CD14-positive monocyte (primary cell): ENCODE results near the gene ERGIC1. TPM values are rescaled to one million over a fixed set of nuclear protein-coding genes. Genes with fewer than 3 reads are reported as not detected.
A peak's percentile ranks its signal among the peaks of the same experiment; 100 is the strongest.

Source experiments
- DNase-seq, 3 donors: peaks; one replicate each; pipeline ENCODE4 v3.0.0-alpha.2; 2011 to 2022
- H2AFZ ChIP-seq: 2 replicates; pipeline ENCODE4 v1.6.0; 2012; ENCODE audit warnings: mild to moderate bottlenecking, low read depth, low read length, inconsistent platforms; ENCODE audit not compliant: insufficient read depth, poor library complexity, severe bottlenecking
- H3K27ac ChIP-seq, 2 donors: 1 replicate in 1 of 2; 2 replicates in 1 of 2; pipeline ENCODE4 v1.5.1; 2012 to 2013; ENCODE audit warnings: low read length in 2 of 2, control low read depth in 1 of 2, inconsistent platforms in 1 of 2, low read depth in 1 of 2, mild to moderate bottlenecking in 1 of 2
- H3K27me3 ChIP-seq, 2 donors: one replicate each; pipeline versions ENCODE4 v1.6.0 to v1.6.1; 2011 to 2013; ENCODE audit warnings: low read length in 2 of 2; ENCODE audit not compliant: control insufficient read depth in 2 of 2, insufficient read depth in 2 of 2
- H3K36me3 ChIP-seq, 2 donors: replicated peaks in 1 of 2; 1 replicate in 1 of 2; 2 replicates in 1 of 2; pipeline versions ENCODE4 v1.5.1 to v1.6.1; 2012 to 2013; ENCODE audit warnings: low read length in 2 of 2, control low read depth in 1 of 2, inconsistent platforms in 1 of 2, mild to moderate bottlenecking in 1 of 2; ENCODE audit not compliant: insufficient read depth in 2 of 2, control insufficient read depth in 1 of 2
- H3K4me1 ChIP-seq, 2 donors: 1 replicate in 1 of 2; 2 replicates in 1 of 2; pipeline versions ENCODE4 v1.5.1 to v1.6.1; 2012 to 2013; ENCODE audit warnings: low read length in 2 of 2, control low read depth in 1 of 2, inconsistent platforms in 1 of 2, mild to moderate bottlenecking in 1 of 2, moderate library complexity in 1 of 2; ENCODE audit not compliant: insufficient read depth in 2 of 2, control insufficient read depth in 1 of 2
- H3K4me2 ChIP-seq: replicated peaks from 2 replicates; pipeline ENCODE3; 2012; ENCODE audit warnings: low read length, moderate library complexity, mild to moderate bottlenecking; ENCODE audit not compliant: poor library complexity, severe bottlenecking; ENCODE audit errors: extremely low read depth
- H3K4me3 ChIP-seq, 3 experiments: fragments of 200-600 bp in 1 of 3; sonication (generic) in 1 of 3; replicated peaks in 1 of 3; 1 replicate in 2 of 3; 2 replicates in 1 of 3; pipeline ENCODE4 v1.5.1; 2011 to 2013; ENCODE audit warnings: low read length in 3 of 3, mild to moderate bottlenecking in 3 of 3, control low read depth in 2 of 3, low read depth in 2 of 3, inconsistent platforms in 1 of 3, moderate library complexity in 1 of 3
- H3K79me2 ChIP-seq: 2 replicates; pipeline ENCODE4 v1.6.0; 2012; ENCODE audit warnings: mild to moderate bottlenecking, control low read depth, inconsistent platforms, low read length, moderate library complexity; ENCODE audit not compliant: insufficient read depth
- H3K9ac ChIP-seq: 2 replicates; pipeline ENCODE4 v1.6.0; 2017; ENCODE audit warnings: low read length, mild to moderate bottlenecking; ENCODE audit not compliant: insufficient read depth, poor library complexity, severe bottlenecking
- H3K9me3 ChIP-seq, 2 donors: replicated peaks in 1 of 2; 1 replicate in 1 of 2; 2 replicates in 1 of 2; pipeline versions ENCODE4 v1.5.1 to v1.6.1; 2012 to 2013; ENCODE audit warnings: low read length in 2 of 2, control low read depth in 1 of 2; ENCODE audit not compliant: control insufficient read depth in 1 of 2, insufficient read depth in 1 of 2
- H4K20me1 ChIP-seq: 2 replicates; pipeline ENCODE4 v1.6.0; 2012; ENCODE audit warnings: mild to moderate bottlenecking, low read length, control low read depth, moderate library complexity; ENCODE audit not compliant: insufficient read depth
- H3K27ac Mint-ChIP-seq, 7 donors: one replicate each; pipeline ENCODE4 v1.8.0; 2020; ENCODE audit warnings: mild to moderate bottlenecking in 7 of 7, mixed read lengths in 7 of 7, moderate library complexity in 6 of 7, inconsistent platforms in 2 of 7
- H3K27me3 Mint-ChIP-seq, 3 donors: one replicate each; pipeline ENCODE4 v1.8.0; 2021 to 2022; ENCODE audit warnings: low read depth in 3 of 3, mild to moderate bottlenecking in 3 of 3, mixed read lengths in 3 of 3, moderate library complexity in 3 of 3, inconsistent platforms in 1 of 3
- H3K36me3 Mint-ChIP-seq, 2 donors: one replicate each; pipeline ENCODE4 v1.8.0; 2020; ENCODE audit warnings: mixed read lengths in 2 of 2, inconsistent platforms in 1 of 2, mild to moderate bottlenecking in 1 of 2
- H3K4me1 Mint-ChIP-seq: one replicate; pipeline ENCODE4 v1.8.0; 2020; ENCODE audit warnings: mild to moderate bottlenecking, mixed read lengths
- H3K4me3 Mint-ChIP-seq, 2 donors: one replicate each; pipeline ENCODE4 v1.8.0; 2020; ENCODE audit warnings: mild to moderate bottlenecking in 2 of 2, mixed read lengths in 2 of 2, moderate library complexity in 1 of 2
- H3K9me3 Mint-ChIP-seq, 7 donors: one replicate each; pipeline ENCODE4 v1.8.0; 2020 to 2022; ENCODE audit warnings: mixed read lengths in 7 of 7, mild to moderate bottlenecking in 6 of 7, moderate library complexity in 6 of 7, inconsistent platforms in 2 of 7
- CTCF ChIP-seq: fragments of 200-600 bp; IDR thresholded peaks from one replicate; pipeline ENCODE4 v1.8.0; 2022; ENCODE audit warnings: antibody characterized with exemption, mild to moderate bottlenecking
- WGBS: methylation state at CpG from one replicate; pipeline ENCODE4 v1.1.5; 2013; ENCODE audit warnings: missing lambda C conversion rate; ENCODE audit not compliant: insufficient coverage; 5-methylcytosine and 5-hydroxymethylcytosine counted together
- intact Hi-C, 2 donors: fragments of 100-400 bp; cut with micrococcal nuclease; formaldehyde crosslinking; loops; one replicate each; pipeline versions ENCODE4 v1.15.0 to v1.15.1; 2023
- polyA plus RNA-seq, 3 donors: library from polyadenylated mRNA; depleted of rRNA in 1 of 3; unstranded in 2 of 3; stranded (reverse) in 1 of 3; fragments of 300-500 nt in 2 of 3; fragments of >200 nt in 1 of 3; fragmentation: Illumina TruSeq in 2 of 3; gene quantifications; 1 replicate in 2 of 3; 2 replicates in 1 of 3; pipeline ENCODE4 v1.2.3, GENCODE V29; 2012 to 2021

The ERGIC1 gene
- polyA plus RNA-seq, 3 donors = 28.3 to 76.2 (median 34.1) TPM

- H3K4me1 Mint-ChIP-seq = peaks cover 26% of the 10 kb centered on the region
- no peak for TF ChIP-seq CTCF
- H3K36me3 Mint-ChIP-seq = peaks cover 7 to 23% of the 10 kb centered on the region in 2 donors
- peaks cover 0 to 6% of the 10 kb centered on the region in 2 donors for H3K36me3 ChIP-seq
- no peaks in the 10 kb centered on the region for H3K9me3 ChIP-seq
- H3K9ac ChIP-seq = no peak overlapping the region
- no peak overlapping the region for H3K4me3 Mint-ChIP-seq
- H2AFZ ChIP-seq = no peak overlapping the region
- no peak for DNase-seq
- H3K9me3 Mint-ChIP-seq = peaks cover 0 to 1% (median 0%) of the 10 kb centered on the region in 7 donors
- intact Hi-C loops = no loop called here
- H3K4me1 ChIP-seq = peaks cover 21 to 36% of the 10 kb centered on the region in 2 donors
- H3K27me3 ChIP-seq = peaks cover 0 to 3% of the 10 kb centered on the region in 2 donors
- WGBS = 19% methylated on average over 10 of the region's 13 CpGs
- no peak overlapping the region for H3K4me3 ChIP-seq
- no peaks in the 10 kb centered on the region for H4K20me1 ChIP-seq
- H3K4me2 ChIP-seq = no peak overlapping the region
- H3K27ac ChIP-seq = no peak overlapping the region
- H3K27ac Mint-ChIP-seq = peak overlapping the region in 1 of 7 donors; percentile 19
- no peaks in the 10 kb centered on the region for H3K79me2 ChIP-seq
- peaks cover 9 to 18% (median 13%) of the 10 kb centered on the region in 3 donors for H3K27me3 Mint-ChIP-seq
These were observed 39.0 kb downstream of the ERGIC1 start for GRCh38 chr5:172872997-172873491.

DNA sequence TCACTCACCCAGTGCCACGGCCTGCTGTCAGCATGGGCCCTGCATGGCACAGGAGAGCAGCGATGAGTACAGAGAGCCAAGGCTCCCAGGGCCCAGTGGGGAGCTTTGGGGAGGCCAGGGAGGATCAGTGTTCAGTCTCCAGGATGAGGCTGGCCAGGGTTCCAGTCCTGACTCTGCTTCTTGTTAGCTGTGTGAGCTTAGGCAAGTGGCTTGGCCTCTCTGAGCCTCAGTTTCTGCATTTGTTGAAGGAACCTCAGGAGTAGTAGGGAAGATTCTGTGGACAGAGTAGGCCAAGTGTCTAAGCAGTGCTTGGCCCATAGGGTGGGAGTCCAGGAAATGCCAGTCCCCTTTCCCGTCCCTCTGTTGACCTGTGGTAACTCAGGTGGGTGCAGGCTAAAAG lies 39.5 kb downstream of the ERGIC1 start:
- H3K36me3 Mint-ChIP-seq = peaks cover 7 to 23% of the 10 kb centered on the region in 2 donors
- peak overlapping the region in 1 of 7 donors; percentile 19 for H3K27ac Mint-ChIP-seq
- no peak overlapping the region for H3K27ac ChIP-seq
- no peak for DNase-seq
- 100% methylated on average over 1 of the region's 3 CpGs for WGBS
- H3K9me3 Mint-ChIP-seq = peaks cover 0 to 1% (median 0%) of the 10 kb centered on the region in 7 donors
- H3K9ac ChIP-seq = no peak overlapping the region
- H3K27me3 Mint-ChIP-seq = peaks cover 9 to 18% (median 13%) of the 10 kb centered on the region in 3 donors
- H3K9me3 ChIP-seq = no peaks in the 10 kb centered on the region
- H3K27me3 ChIP-seq = peaks cover 0 to 3% of the 10 kb centered on the region in 2 donors
- no peak overlapping the region for H3K4me3 ChIP-seq
- H3K36me3 ChIP-seq = peaks cover 0 to 6% of the 10 kb centered on the region in 2 donors
- no peaks in the 10 kb centered on the region for H4K20me1 ChIP-seq
- TF ChIP-seq CTCF = no peak
- H3K4me3 Mint-ChIP-seq = no peak overlapping the region
- no peak overlapping the region for H3K4me2 ChIP-seq
- no peak overlapping the region for H2AFZ ChIP-seq
- no peaks in the 10 kb centered on the region for H3K79me2 ChIP-seq
- peaks cover 26 to 40% of the 10 kb centered on the region in 2 donors for H3K4me1 ChIP-seq
- peaks cover 28% of the 10 kb centered on the region for H3K4me1 Mint-ChIP-seq
- intact Hi-C loops = no loop called here
